Ovary (tissue), 3 donors: ENCODE results near the gene SYT2.

Source experiments
- CTCF ChIP-seq, 3 donors: fragments of 450-650 bp in 2 of 3; fragments of 200-600 bp in 1 of 3; IDR thresholded peaks; one replicate each; pipeline versions ENCODE4 v1.5.1 to v1.8.0; 2016 to 2022; ENCODE audit warnings: antibody characterized with exemption in 3 of 3, mild to moderate bottlenecking in 1 of 3
- POLR2A ChIP-seq: fragments of 450-650 bp; IDR thresholded peaks from one replicate; pipeline ENCODE4 v1.6.1; 2017; ENCODE audit warnings: antibody characterized with exemption, mild to moderate bottlenecking, moderate library complexity
- donor health status: DM: no; HTN: no; CAD: no.

DNA sequence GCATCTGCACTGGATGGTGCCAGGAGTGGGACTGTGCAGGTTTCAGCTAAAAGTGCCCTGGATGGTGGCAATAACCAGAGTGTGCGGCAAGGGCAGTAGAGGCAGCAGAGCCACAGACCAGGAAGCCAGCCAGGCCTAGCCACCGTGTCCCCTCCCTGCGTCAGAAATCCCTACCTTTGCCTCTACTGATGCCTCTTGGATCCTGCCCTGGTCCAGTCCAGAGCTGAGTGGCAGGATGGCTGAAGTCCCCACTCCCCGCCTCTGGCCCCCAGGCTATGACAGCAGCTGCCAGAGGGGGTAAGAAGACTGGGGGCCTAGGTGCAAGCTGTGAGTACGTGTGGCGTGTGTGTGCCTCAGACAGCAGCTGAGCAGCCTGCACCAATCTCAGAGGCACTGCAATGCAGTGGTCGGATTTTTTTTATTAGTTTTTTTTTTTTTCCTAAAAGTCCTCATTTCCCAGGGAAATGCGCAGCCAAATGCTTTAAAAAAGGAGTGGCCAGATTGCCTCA is 51.9 kb downstream of the SYT2 start:
- no peak for TF ChIP-seq CTCF (IDR thresholded peaks at IDR 0.05)
- no peak for TF ChIP-seq POLR2A
